ENCODE measurements around the gene COBL.

The COBL gene

DNA sequence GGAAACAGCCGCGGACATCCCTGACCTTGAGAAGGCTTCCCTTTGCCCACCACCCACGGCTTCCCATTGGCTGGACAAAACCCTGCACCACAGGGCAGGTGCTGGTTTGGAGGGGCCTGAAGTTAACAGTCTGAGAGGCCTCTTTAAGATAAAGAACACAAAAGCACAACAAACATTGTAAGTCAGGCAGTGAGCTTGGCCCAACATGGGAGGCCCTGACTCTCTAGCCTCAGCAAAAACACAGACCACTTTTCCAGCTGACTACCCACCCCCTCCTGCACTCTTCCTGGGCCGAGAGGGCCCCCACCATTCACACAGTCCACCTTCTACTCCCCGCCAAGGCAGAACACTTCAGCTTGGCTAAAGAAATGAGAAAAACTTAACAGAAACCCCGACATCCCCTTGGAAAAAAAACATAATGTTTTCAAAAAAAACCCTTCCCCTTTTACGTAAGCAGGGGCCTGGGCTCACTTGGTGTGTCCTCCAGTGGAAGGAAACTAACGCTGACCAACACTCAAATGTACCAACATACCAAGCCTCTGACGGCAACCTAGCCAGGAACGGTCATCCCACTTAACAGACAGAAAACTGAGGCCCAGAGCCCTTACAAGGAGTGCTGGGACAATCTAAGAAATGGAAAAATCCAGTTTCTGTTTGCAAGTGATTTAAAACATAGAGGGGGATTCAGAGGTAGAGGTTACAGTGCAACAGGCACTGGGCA is 80.9 kb downstream of the COBL start:
- DNase-seq (ENCODE audit: low read depth in 1 of 2, low spot score in 1 of 2) = no peak

DNA sequence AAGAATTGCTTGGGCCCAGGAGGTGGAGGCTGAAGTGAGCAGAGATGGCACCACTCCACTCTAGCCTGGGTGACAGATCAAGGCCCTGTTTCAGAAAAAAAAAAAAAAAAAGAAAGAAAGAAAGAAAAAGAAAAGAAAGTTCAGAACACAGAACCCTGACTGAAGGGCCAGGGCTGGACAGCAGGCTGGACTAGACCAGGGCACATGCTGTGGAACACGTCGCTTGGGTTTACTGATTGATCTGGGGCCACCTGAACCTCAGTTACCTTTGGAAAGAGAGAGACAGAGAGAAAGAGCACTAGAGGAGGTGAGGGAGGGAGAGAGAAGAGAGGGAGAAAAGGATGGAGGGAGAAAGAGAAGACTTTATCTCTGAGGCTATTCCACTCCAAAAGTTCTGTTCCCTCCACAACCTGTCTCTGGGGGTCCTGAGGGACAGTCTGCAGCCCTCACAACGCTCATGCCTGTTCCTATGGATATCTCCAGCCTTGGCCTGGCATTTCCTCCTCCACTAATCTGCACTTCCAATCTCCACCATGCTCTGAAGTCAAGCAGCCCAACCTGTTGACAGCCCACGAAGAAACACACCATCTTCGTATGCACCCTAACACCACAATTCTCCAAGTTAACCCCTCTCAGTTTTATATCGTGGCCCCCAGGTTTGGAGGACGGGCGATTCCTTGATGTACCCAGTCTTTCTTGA is 81.8 kb downstream of the COBL start:
- DNase-seq (ENCODE audit: low read depth in 1 of 2, low spot score in 1 of 2) = no peak

DNA sequence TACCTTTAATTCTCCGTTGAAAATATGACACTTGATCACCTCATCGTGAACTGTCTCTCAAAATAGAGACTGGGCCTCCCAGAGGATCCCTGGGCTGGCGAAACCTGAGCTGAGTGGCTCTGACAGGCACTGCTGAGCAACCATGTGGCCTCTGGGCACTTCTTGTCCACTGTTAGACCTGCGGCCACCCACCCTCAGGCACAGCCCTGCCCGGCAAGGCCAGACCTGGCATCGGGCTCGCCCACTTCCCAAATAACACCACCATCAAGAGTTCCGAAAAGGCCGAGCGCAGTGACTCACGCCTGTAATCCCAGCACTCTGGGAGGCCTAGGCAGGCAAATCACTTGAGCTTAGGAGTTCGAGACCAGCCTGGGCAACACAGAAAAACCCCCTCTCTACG is 82.5 kb downstream of the COBL start:
- DNase-seq (ENCODE audit: low read depth in 1 of 2, low spot score in 1 of 2) = no peak

DNA sequence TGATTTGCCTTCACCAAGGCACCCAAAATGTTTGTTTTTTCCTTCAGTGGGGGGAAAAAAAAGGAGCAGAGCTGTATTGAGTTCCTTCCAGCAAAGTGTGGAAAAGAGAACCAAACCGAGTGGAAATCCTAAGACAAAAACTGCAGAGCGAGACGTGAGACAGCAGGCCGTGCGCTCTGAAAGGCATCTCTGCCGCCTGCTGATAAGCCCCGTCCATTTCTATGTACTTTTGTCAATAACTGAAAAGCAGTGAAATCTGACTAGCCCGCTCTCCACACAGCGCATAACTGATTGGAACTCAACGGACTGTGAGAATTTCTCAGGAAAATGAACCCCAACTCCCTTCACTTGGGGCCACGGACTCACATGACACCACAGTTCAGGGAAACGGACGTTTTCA is 83.2 kb downstream of the COBL start:
- DNase-seq (ENCODE audit: low read depth in 1 of 2, low spot score in 1 of 2) = no peak

DNA sequence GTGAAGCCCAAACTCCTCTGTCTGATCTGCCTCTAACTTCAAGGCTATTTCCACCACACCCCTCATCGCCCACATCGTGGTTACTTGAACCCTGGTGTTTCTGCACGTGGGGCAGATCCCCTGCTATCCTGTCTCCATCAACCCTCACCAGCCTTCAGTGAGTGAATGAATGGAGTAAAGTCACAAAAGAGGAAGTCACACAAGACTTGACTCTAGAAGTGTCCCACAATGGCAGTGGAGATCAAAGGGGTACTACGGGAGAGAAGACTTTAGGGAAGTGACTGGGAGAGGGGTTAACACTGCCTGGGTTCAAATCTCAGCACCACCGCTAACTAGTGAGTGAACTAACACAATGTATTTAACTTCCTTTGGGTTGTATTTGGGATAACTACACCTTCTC is 85.9 kb downstream of the COBL start:
- DNase-seq (ENCODE audit: low read depth in 1 of 2, low spot score in 1 of 2) = no peak

DNA sequence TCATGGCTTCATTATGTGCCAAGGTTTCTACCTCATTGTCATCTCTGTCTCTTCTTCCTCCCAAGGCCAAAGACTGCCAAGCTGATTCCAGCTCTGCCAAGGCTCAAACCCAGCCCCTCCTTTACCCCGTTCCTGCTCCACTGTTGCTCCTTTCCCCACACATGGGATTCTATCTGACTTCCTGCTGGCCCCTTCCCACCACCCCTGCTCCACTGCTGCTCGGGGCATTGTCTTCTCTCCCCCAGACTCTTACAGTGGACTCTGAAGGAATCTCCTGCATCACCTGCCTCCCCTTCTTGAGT is 86.3 kb downstream of the COBL start:
- DNase-seq (ENCODE audit: low read depth in 1 of 2, low spot score in 1 of 2) = no peak

DNA sequence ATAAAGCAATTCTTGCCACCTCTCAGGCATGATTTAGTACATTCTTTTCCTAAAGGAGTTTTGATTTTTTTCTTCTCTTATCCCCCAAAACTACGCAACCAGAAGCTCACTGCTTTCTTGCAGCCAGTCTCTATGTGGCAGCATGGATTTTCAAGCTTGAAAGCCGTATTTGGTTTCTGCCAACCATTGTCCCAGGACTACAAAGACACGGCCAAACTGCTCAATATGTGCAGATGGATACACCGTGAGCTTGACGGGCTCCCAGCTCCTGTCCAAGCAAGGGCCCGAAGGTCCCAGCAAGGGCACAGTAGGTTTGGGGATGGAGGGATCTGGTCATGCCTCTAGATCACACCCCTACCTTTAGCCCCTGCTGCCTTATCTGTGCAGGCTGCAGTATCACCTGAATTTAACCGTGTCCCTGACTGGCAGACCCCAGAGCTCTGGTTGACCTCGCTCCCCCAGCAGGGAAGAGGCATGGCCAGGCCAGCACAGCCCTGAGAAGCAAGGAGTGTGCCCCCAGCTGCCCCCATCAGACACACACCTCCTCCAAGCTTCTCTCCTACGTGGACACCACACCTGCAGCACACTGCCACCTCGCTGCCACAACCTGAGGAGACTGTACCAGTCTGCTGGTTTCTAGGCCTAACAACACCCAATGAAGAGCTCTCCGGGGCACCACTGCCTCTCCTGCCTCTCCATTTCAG is 86.8 kb downstream of the COBL start:
- no peak for DNase-seq (ENCODE audit: low read depth in 1 of 2, low spot score in 1 of 2)

DNA sequence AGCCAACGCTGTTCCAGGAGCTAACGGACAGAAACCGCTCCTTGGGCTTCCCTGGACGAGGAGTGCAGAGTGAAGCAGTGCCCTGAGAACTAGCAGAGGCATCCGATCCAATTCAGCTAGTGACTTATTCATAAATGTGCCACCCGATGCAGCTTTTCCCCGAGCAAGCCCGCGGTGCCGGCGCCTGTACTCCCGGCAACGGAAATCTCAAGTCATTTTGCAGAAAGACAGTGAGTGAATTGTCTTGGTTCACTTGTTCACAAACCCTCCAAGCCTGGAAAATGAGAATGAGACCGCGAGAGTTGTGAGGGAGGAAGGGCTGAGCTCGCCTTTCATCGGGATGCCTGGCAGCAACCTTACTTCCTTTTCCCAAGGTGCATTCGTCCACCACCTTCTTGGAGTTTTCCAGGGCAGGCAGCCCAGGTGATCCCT is 87.5 kb downstream of the COBL start:
- no peak for DNase-seq (ENCODE audit: low read depth in 1 of 2, low spot score in 1 of 2)

DNA sequence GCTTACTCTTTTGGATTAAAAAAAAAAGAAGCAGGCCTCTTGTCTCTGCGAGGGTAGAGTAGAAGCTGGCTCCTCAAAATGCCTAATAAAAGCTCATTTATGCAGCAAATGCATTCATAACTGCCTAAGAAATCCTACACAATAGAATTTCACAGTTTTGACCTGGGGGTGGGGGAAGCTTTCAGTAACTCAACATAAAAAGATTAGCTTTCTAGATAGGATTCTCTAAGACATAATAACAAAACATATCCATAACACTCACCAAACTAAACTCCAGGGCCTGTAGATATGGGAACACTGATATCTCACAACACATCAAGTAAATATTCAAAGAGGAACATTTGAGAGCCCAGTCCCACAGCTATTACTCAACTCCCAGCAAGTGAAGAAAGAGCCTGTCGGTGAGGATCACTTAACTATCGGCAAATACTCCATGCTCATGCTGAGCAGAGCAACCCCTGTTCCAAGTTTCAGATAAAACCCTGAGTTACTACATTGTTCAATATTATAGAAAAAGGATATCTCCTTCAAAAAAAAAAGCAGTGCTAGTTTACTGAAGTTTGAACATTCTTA is 88.1 kb downstream of the COBL start:
- no peak for DNase-seq (ENCODE audit: low read depth in 1 of 2, low spot score in 1 of 2)

DNA sequence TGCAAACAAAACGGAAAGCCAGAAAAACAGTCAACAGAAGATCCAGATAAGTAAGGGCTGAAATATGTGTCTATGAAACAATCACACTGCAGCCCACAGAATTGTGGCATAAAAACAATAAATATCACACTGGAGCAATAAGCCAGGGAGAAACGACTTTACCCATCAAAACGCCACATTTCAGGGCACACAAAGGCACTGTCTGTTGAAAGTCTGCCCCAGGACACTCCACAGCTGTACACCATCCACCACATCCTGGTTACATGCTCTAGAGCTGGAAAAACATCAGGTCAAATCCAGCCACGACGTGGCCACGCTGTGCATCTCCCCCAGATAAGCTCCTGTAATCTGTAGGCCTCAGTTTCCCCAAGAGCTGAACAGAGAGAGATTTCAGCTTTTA is 88.7 kb downstream of the COBL start:
- no peak for DNase-seq (ENCODE audit: low read depth in 1 of 2, low spot score in 1 of 2)

DNA sequence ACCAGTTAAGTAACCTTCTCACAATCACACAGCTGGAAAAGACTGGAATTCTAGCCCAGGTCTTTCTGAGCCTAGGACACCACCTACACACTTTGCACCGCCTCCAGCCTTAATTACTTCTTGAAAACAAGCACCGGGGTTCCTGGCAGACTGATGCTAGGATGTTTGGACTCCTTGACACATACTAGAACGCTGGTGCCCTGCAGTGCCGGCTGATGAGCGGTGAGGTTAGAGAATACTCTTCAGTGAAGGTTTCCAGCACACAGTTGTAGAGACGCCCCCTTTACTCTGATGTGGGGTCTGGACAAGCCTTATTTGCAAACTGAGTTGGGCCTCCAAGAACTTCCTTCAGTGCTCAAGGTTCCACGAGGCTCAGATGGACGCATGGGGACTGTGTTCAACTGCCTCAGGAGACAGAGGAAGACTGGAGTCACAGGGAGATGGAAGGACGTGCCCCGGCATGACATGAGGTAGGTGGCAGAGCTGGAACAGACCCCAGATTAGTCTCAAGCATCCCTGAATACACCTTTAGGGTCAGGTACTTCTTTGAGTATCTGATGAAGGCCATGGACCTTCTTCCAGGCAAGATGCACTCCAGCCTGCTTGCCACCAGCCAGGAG is 89.6 kb downstream of the COBL start:
- no peak for DNase-seq (ENCODE audit: low read depth in 1 of 2, low spot score in 1 of 2)

DNA sequence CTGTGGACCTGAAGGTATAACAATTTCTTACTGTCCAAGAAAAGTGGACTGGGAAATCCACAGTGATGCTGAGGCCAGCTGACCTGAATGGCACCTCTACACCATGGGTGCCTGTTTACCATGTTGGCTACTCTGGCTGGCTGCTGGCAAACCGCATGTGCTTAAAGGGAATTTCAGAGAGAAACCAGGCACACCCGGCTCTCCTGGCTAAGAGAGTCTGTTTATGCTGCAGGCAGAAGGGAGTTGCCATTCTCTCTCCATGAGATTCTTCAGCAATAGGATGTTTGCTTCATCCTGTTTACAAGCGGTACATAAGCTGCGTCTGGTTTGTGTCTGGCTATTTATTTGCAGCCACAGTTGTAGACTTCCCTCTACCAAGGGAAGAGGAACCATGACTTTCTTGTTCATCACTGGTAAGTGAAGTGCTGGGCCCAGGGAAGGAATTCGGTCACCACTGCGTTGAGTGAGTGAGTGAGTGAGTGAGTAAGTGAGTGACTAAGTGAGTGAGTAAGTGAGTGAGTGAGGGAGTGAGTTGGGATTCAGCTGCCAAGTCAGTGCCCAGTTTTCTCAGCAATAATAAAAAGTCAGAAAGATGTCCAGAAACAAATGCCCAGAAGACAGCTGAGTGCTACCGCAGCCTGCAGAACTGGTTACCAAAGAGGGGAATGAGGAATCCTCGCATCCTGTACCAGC is 90.4 kb downstream of the COBL start:
- DNase-seq (ENCODE audit: low read depth in 1 of 2, low spot score in 1 of 2) = no peak

DNA sequence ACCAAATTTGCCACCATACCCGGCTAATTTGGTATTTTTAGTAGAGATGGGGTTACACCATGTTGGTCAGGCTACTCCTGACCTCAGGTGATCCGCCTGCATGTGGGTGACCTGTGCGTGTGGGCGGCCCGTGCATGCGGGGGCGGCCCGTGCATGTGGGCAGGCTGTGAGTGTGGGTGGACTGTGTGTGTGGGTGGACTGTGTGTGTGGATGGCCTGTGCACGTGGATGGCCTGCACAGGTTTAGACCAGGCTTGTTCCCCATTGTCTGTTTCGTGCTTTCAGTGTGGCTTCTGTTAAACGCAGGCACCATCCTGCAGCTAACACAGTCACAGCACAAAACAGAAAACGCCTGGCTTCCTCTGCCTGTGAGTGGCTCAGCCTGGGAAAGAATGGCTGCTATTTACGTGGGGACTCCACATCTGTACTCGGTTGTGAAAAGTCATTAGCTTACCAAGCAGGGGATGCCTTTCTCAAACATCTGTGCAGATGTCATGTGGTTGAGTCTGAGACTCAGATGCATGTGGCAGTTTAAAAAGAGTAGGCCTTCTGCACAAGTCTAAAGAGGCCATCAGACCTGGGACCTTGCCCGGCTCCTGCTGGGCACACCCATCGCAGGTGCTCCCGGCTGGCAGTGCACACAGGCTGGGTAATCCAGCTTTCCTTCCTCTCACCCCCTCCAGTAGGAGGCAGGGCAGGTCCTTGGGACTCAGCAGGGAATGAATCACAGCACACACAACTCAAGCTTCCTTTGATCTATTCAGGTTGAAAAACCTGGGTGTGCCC is 91.6 kb downstream of the COBL start:
- no peak for DNase-seq (ENCODE audit: low read depth in 1 of 2, low spot score in 1 of 2)

DNA sequence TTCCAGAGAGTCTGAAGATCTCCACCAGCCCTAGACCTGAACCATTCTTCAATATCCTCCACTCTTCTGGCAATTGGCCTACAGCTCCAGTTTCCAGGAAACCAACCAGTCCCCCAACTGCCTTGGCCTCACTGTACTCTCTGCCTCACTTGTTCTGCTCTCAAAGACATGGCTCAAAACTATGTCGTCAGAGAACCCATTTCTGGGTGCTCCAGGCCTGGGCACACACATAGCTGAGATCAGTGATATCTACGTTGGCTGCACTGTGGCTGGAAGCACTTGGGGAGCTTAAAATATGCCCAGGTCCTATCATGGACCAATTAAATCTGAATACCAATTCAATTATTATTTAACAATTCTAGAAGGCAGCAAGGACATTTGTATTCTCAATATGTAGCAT is 93.1 kb downstream of the COBL start:
- DNase-seq (ENCODE audit: low read depth in 1 of 2, low spot score in 1 of 2) = no peak

DNA sequence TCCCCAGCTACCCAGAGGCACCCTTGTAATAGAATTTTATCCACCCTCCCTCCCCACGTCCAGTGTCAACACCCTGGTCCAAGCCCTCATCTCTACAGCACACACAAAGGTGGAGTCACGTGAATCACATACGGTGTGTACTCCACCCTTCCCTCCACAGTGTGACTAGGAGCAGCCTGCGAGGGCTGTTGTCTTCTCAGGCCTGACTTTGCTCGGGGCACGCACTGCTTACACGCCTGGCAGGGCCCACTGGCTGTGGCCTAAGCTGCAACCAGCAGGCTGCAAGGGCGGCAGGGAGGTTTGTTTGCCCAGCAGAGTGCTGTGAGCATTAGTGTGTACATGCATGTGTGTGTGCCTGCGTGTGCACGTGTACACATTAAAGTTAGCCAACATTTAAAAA is 93.7 kb downstream of the COBL start:
- DNase-seq (ENCODE audit: low read depth in 1 of 2, low spot score in 1 of 2) = no peak

DNA sequence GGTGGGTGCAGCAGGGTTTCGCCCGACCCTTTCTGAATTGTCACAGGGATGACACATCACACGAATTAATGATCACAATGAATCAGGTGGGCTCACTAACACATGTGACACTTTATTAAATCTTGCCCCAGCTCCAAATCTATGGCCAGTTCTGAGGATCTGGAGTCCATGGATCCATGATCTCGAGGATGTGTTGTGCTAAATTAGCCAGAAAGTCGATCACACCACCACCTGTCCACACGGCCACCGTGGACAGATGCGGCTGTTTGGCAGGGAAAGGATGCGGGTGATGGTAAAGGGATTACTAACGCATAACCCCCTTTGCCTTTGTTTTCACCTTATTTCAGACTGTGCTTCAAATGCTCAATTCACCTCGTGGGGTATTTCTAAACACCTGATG is 96.4 kb downstream of the COBL start:
- no peak for DNase-seq (ENCODE audit: low read depth in 1 of 2, low spot score in 1 of 2)

DNA sequence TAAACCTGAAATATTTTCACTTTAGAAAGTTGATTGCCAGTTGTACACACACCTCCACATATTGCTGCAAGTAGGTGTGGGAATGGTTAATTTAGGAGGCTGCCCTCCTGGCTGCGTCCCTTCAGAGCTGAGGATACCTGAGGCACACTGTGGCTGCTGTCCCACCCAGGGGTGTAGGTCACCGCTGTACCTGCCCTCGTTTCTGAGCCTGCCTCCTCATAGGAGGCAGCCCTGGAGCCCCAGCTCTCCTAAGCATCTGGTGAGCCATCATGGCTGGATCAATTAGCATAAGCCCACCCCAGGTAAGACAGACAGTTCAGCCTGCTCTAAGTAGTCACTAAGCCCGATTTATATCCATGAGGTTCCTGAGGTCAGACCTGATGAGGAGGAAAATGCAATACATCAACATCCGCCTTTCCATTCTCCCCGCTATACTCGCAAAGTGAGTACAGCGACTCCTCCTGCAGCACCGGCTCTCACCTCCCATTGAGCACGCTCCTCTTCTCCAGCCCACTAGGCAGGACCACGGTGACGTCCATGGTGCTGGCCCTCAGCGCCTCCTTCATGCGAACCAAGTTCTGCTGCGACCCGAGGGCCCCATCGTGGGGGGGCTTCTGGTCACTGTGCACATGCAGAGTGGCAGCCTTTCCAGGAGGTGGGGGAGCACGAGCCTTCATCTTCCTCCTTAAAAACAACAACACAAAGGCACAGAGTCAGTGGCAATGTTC is 97.2 kb downstream of the COBL start:
- DNase-seq (ENCODE audit: low read depth in 1 of 2, low spot score in 1 of 2) = no peak

DNA sequence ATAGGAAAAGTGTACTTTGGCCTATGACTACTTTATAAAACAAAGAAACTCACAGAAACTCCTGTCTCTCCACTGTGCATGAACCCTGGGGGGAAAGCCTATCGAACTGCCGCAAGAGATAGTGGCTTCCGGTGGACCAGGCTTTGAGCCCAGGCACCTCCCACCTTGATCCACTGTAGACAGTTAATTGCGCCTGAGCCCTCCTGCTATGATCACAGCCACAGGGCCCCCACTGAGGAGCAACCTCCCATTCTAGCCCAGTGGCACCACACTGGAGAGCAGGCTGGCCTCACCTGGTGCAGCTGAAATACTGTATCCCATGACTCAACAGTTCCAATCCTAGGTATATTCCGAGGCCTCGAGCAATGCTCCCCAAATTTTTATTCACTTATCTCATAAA is 98.8 kb downstream of the COBL start:
- no peak for DNase-seq (ENCODE audit: low read depth in 1 of 2, low spot score in 1 of 2)

DNA sequence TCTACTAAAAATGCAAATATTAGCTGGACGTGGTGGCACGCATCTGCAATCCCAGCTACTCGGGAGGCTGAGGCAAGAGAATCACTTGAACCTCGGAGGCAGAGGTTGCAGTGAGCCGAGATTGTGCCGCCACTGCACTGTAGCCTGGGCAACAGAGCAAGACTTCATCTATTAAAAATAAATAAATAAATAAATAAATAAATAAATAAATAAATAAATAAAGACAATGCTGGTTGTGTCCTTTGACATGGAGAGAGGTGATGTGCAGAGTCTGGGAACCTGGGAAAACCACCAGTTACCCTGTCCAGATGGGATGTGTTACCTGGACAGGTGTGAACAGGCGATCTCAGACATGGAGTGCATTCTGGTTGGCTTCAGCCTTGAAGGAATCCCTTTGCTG is 102.5 kb downstream of the COBL start:
- no peak for DNase-seq (ENCODE audit: low read depth in 1 of 2, low spot score in 1 of 2)

DNA sequence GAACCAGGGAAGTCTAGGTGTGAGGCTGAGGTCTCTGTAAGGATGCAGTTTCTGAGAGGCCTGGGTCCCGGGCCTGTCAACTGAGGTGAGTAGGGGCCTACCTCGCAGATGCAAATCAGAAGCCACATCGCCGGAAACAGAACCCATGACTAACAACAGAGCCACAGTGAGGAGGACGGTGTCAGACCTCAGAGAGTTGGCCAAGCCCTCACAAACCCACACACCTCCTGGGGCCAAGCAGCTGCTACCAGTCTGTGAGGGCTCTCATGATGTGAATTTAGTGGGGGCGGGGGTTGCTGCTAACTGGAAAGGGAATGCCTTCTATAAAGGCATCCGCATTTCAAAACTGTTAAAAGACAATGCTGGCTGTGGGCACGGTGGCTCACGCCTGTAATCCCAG is 103.0 kb downstream of the COBL start:
- no peak for DNase-seq (ENCODE audit: low read depth in 1 of 2, low spot score in 1 of 2)

Measured in activated CD4-positive, alpha-beta T cell treated with anti-CD3 and anti-CD28 coated beads, Interleukin-2, amount 50 U/mL, for 24 hours (primary cell).